ENCODE measurements around the gene ARRDC5.
"Not testable (repeated sequence)": the region's sequence is repeated elsewhere in the genome, so short reads cannot be mapped to it uniquely, and the experiment has no call there.

Gene ARRDC5

DNA sequence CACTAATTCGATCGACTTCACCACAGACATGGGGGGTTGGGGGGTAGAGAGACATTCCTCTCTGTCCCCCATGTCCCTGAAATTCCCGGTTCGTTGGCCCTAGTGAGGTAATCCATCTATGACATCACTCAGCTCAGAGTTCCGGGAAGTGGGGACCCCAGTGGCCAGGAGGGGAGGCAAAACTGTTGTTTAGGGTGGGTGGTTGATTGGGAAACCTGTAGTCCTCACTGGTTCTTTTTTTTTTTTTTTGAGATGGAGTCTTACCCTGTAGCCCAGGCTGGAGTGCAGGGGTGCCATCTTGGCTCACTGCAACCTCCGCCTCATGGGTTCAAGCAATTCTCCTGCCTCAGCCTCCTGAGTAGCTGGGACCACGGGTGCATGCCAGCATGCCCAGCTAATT is at the start of gene ARRDC5:
Gene ARRDC5 (minus strand): TSS at position 101 of the 400 bp plus-strand sequence. CDS start 71 bp downstream, at position 30.
- no peak for DNase-seq (ENCODE audit: low read depth)

DNA sequence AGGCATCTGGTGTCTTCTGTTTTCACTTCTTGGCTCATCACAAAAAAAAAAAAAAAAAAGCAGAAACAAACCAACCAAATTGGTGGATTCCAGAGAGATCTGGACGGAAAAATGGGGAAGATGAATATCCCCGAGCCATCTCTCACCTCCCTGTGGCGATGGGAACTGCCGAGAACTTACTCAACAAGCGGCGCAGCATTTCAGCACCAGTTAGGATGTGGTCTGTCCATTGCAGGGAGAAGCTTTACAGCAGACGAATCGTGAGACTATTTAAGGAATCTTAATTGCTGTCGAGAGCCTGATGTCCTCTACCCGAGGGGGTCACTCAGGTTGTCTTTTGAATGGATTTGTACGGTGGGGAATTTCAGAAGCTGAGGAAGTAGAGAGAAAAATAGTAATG is 49.0 kb upstream of the ARRDC5 start:
- no peak for DNase-seq (ENCODE audit: low read depth)

DNA sequence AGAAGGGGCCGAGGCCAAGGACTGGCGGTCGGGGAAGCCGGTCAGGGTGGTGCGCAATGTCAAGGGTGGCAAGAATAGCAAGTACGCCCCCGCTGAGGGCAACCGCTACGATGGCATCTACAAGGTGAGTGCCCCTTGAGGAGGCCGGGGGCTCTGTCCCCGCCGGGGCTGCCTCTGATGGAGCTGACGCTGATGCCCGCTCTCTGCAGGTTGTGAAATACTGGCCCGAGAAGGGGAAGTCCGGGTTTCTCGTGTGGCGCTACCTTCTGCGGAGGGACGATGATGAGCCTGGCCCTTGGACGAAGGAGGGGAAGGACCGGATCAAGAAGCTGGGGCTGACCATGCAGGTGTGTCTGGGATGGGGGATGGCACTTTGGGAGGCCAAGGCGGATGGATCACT is 48.0 kb upstream of the ARRDC5 start:
- DNase-seq (ENCODE audit: low read depth): not testable (repeated sequence)

DNA sequence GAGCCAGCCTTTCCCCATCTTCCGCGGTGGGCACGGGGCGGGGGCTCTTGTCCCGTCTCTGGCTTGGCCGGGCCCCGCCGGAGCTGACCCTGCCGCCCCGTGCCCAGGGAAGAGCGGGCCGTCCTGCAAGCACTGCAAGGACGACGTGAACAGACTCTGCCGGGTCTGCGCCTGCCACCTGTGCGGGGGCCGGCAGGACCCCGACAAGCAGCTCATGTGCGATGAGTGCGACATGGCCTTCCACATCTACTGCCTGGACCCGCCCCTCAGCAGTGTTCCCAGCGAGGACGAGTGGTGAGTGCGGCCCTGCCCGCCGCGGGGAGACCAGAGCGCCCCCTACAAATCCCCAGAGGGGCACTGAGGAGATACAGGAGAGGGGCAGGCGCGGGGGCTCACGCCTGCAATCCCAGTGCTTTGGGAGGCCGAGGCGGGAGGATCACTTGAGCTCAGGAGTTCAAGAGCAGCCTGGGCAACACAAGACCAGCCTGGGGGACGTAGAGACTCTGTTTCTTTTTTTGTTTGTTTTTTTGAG is 39.0 kb upstream of the ARRDC5 start:
- DNase-seq (ENCODE audit: low read depth): not testable (repeated sequence)

DNA sequence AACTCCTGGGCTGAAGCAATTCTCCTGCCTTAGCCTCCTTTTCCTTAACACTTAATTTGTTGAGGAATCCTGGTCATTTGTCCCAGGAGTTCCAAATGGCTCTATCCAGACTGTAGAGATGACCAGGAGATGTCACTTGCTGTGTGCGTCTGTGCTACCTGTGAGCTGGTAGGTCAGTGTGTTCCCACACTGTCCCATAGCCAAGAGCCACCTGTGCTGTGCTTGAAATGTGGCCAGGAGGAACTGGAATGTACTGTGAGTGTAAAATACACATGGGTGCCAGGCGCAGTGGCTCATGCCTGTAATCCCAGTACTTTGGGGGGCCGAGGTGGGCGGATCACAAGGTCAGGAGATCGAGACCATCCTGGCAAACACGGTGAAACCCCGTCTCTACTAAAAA is 36.8 kb upstream of the ARRDC5 start:
- no peak for DNase-seq (ENCODE audit: low read depth)

DNA sequence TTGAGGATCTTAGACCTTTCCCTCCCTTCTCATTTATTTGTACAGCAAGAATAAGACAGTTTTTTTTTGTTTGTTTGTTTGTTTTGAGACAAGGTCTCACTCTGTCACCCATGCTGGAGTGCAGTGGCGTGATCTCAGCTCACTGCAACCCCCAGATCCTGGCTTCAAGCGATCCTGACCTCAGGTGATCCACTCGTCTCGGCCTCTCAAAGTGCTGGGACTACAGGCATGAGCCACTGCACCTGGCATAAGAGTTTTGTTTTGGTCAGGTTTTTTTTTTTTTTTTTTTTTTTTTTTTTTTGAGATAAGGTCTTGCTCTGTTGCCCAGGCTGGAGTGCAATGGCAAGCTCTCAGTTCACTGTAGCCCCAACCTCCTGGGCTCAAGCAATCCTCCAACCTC is 35.8 kb upstream of the ARRDC5 start:
- DNase-seq (ENCODE audit: low read depth): not testable (repeated sequence)

DNA sequence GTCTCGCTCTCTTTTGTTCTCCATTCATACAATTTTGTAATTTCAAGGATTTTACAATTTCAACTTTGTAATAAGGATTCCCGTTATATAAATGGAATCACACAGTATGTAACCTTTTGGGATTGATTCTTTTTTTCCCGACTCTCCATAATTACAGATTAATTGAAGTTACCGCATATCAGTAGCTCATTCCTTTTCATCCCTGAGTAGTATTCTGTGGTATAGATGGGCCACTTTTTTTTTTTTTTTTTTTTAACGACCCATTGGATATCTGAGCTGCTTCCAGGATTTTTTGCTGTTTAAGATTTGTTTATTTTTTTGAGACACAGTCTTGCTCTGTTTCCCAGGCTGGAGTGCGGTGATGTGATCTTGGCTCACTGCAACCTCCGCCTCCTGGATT is 34.4 kb upstream of the ARRDC5 start:
- DNase-seq (ENCODE audit: low read depth): no peak

DNA sequence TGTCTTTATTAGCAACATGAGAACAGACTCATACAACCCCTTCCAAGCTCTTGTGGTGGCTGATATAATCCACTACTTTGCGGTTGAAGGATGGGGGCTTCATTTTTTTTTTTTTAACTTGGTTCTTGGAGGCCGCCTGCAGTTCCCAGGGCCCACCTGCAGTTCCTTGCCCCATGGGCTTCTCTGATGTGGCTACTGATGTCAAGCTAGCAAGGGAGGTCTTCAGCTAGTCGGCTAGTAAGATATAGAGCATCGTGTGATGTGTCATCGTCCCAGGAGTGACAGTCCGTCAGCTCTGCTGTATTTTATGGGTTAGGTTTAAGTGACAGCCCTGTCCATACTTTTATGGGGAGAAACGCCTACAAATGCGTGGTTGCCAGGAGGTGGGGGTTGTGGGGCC is 32.7 kb upstream of the ARRDC5 start:
- DNase-seq (ENCODE audit: low read depth): no peak

DNA sequence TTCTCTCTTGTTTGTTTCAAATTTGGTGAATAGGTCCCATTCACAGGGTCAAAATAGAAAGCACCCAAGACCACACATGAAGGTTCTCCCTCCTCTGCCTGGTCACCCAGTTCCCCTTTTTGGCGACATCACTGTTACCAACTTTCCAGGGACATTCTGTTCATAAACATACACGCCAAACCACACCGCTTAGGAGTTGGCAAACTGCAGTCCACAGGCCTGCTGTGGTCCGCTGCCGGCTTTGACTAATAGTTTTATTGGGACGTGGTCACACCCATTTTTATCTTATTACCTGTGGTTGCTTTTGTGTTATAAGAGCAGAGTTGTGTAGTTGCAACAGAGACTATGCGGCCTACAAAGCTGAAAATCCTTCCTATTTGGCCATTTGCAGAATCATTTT is 30.8 kb upstream of the ARRDC5 start:
- DNase-seq (ENCODE audit: low read depth): no peak

DNA sequence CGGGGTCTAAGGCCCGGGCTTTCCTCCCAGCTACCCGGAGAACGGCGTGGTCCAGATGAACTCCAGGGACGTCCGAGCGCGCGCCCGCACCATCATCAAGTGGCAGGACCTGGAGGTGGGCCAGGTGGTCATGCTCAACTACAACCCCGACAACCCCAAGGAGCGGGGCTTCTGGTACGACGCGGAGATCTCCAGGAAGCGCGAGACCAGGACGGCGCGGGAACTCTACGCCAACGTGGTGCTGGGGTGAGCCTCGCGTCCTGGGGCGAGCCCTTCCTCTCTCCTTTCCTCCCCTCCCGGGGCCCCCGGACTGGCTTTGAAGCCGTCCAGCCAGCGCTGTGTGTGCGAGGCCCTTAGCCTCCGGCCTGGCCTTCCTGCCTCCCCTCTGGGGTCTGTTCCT is 30.0 kb upstream of the ARRDC5 start:
- no peak for DNase-seq (ENCODE audit: low read depth)

DNA sequence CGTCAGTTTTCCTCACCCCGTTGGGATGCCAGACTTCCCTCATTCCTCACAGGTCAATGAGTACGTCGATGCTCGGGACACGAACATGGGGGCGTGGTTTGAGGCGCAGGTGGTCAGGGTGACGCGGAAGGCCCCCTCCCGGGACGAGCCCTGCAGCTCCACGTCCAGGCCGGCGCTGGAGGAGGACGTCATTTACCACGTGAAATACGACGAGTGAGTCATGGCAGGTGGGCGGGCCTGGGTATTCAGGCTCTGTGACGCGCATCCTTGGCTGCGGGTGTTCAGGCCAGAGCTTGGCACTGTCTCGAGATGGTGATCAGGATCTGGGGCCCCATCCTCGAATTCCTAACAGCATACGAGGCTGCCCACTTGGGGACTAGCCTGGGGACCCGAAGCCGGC is 28.0 kb upstream of the ARRDC5 start:
- no peak for DNase-seq (ENCODE audit: low read depth)

DNA sequence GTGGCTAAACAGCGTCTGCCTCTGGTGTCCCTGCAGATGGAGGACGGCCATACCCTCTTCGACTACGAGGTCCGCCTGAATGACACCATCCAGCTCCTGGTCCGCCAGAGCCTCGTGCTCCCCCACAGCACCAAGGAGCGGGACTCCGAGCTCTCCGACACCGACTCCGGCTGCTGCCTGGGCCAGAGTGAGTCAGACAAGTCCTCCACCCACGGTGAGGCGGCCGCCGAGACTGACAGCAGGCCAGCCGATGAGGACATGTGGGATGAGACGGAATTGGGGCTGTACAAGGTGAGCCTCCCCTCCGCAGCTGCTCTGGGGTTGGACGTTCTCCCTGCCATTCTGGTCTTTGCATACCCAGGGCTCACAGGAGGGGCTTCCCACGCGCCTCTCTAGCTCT is 26.5 kb upstream of the ARRDC5 start:
- no peak for DNase-seq (ENCODE audit: low read depth)

DNA sequence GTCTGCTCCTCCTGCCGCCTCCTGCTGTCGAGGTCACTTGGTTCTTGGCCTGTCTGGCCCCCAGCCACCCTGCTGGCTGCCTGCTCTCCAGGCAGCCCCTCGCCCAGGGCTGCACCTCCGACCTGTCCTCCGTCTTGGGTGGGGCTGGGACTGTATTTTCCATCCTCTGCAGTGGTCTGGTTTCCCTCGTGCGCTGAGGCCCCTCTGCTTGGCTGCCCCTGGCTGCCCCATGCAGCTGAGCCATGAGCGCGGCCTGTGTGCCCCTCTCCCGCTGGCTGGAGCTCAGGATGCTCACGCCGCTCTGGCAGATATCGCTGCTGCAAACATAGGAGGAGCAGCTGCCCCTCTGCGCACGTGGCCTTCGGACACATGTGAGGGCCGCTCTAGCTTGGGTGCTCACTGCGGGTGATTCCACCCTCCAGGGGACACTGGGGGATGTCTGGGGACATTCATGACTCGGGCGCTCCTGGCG is 20.6 kb upstream of the ARRDC5 start:
- no peak for DNase-seq (ENCODE audit: low read depth)

DNA sequence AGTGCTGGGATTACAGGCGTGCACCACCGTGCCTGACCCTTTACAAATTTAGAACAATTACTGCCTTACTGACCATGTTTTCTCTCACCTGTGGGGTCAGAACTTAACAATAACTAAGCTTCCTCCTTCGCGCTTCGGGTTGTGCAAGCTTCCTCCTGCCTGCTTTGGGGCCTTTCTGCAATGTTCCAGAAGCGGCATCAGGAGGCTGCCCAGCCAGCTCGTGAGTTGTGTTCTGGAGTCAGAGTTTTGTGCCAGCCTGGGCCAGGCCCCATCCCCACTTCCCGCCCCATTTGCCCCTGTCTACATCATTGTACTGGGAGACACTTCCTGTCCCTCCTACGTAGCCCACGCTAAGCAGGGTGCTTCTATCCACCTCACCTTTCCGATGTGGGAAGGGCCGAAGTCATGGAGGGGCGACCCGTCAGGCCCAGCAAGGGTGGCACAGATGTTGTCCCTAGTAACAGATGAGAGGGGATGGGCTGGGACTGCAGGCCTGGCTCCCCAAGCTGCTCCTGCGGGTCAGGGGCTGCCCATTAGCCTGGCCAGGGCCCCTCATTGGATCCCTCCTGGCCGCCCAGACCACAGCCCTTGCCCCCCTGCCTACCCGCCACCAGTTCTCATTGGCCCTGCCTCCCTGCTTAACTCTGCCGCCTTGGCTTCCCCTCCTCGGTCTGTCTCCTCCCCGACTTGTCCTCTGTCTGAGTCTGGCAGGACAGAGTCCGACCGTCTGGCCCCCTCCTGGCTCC is 20.0 kb upstream of the ARRDC5 start:
- DNase-seq (ENCODE audit: low read depth): no peak

DNA sequence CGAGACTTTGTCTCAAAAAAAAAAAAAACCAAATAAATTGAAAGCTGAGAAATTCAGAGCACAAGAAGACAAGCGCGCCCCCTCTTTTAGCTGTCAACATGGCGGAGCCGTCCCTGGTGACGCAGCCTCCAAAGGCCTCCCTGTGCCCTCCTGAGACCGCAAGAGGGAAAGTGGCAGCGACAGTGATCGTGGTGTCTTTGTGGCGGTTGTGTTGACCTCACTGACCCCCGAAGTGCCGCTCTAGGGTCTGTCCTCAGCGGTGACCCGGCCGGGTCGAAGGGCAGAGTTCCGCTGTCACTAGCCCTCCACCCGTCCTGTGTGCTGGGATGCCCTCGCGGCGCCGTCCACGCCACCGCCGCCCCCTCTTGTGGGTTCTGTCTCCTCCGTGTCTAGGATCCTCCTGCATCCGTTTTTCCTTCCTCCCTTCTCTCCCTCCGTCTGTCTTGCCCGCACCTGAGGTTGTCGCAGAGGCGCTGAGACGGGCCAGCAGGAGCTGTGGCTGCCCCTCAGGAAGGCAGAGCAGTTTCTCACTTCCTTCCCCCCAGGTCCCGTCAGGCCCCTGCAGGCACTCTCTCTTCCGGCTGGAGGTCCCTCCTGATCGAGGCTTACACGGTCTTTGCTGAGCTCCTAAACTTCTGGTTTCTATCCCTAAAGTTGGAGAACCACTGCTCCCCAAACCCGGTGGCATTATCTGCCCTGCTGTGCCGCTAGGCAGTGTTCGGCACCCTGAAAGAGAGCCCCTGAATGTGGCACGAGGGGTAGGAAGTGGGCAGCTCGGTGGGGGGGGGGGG is 13.8 kb upstream of the ARRDC5 start:
- DNase-seq (ENCODE audit: low read depth): no peak

DNA sequence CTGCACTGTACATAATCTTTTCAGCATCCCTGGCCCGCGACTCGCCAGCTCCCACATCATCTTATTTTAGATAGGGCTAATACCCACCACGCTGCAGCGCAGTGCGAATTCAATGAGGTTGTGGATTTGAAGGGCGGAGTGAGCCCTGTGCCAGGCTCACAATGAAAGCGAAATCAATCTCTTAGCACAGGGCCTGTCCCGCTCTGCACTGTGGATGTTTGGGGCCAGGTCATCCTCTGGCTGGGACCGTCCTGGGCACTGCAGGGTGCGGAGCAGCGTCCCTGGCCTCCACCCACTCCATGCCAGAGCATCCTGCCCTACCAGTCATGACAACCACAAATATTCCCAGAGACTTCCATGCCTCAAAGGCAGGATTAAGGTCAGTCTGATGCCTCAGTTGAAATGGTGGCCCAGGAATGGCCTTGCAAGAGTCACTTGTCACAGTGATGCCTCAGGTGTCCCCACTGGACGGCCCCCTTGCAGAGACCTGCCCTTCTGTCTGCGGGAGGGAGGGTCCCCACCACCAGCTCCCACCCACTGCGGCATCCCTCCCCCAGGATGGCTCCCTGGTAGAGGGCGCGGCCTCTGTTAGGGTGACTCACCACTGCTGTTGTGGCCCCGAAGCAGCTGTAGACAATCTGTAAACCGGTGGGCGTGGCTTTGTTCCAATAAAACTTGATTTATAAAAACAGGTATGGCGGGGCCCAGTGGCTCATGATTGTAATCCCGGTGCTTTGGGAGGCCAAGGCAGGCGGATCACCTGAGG is 12.2 kb upstream of the ARRDC5 start:
- peak; percentile 64 for DNase-seq (ENCODE audit: low read depth)

DNA sequence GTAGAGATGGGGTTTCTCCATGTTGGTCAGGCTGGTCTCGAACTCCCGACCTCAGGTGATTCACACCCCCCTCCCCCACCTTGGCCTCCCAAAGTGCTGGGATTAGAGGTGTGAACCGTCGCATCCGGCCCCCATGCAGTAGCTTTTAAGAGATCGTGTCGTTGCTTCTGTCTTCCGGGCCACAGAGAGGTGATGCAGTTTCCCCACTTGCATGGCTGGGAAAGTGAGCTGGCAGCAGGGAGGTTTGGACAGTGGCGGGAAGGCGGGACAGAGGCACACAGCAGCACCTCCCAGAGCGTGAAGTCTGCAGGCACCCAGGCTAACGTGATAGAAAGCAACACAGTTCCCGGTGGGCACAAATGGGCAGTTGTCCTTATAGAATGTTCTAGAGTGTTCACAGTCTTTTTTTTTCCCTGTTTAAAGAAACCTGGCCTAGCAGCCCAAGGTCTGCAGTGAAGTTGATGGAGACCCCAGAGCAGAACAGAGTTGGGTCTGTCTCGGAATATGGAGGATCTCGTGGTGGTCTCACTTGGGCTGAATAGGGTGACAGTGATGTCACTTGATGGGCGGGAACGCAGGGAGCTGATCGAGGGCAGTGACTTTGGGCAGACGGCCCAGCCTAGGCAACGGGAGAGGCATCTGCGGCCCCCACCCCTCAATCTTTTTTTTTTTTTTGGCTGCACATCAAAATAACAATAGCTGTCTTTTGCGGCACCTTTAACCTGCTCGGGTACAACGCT is 11.5 kb upstream of the ARRDC5 start:
- DNase-seq (ENCODE audit: low read depth): no peak

DNA sequence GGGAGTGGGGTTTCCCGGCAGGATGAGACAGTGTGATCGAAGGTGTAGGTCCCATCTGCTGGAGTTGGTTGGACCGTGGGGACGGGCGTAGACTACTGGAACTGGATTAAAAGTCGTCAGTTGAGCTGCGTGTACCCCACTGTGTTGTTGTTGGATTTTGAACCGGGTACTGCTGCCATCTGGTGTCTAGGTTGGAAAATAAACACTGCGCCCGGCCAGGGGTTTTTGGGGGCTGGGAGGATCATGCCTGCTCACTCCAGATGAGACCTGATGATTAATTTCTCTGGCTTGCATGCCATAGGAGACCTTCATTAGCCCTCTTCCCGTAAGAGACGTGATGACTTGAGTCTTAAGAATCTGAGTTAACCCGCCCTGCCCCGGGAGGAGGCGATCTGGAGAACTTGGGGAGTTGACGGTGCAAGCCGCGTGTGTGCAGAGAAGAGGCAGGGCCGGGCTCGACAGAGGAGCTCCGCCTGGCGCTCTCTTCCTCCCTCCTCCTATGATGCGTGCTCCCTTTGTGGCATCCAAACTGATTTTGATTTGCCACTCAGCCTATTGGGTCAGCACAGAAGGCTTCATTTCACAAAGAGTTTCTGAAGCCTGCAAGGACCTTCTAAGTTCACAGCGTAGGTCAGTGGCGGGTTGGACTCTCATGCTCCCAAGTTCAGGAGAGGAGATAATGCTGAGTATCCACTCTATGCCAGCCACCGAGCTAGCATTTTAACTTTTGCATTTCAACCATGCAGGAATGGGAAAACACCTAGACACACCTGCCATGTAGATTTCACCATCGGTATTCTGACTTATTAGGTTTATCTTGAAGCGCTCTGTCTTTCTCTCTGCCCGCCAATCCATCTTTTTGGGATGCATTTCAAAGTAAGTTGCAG is 9.3 kb upstream of the ARRDC5 start:
- DNase-seq (ENCODE audit: low read depth): peak; percentile 77

DNA sequence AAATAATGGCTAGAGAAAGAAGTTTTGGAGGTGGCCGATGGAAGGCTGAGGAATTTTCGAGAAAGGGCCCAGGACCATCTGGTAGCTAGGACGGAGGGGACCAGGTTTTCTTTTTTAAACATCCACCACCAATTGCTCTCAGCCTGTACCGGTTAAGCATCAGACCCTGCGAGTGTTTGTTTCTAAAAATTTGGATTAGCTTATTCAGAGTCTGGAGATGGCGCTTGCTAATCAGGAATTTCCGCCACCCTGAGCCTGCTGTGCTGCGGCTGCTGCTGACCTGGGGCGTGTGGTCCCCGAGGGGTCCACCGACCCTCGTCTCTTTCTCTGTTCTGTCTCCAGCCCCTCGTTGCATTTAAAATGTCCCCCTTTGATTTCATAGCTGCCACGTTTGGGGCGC is 8.6 kb upstream of the ARRDC5 start:
- no peak for DNase-seq (ENCODE audit: low read depth)

DNA sequence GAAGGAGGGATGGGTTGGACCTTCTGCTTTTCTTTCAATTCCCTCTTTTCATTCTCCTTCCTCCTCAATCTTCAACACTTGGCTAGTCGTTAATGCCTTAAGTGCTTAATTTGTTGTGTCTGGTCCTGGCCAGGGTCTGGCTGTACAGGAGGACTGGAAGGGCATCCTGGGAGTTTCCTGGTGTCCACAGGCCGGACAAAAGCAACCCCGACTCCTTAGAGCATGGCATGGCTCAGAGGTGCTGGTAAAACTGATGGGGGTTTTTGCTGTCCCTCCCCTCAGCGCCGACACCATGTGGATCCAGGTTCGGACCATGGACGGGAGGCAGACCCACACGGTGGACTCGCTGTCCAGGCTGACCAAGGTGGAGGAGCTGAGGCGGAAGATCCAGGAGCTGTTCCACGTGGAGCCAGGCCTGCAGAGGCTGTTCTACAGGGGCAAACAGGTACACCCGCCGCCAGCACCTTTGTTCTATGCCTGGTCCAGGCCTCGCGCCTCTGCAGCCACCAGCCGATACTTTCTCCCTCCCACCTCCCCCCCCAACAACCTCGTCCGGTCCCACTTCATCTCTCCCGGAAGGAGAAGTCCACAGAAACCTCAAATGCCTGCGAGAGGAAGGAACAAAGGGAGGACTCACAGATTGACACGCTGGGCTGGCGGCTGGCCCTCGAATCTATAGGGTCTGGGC is 8.0 kb upstream of the ARRDC5 start:
- no peak for DNase-seq (ENCODE audit: low read depth)

All from activated T-cell treated with anti-CD3 and anti-CD28 coated beads for 24 hours (primary cell).